ENCODE measurements around the gene ZNF614. TPM values are rescaled to one million over a fixed set of nuclear protein-coding genes. Genes with fewer than 3 reads are reported as not detected.

ZNF614 gene
- total and polyA plus RNA-seq, 2 of the 13 experiments (the other 11 are each of a cell fraction or from before 2014, with no cell fraction given) = 13.0 to 22.8 TPM

DNA sequence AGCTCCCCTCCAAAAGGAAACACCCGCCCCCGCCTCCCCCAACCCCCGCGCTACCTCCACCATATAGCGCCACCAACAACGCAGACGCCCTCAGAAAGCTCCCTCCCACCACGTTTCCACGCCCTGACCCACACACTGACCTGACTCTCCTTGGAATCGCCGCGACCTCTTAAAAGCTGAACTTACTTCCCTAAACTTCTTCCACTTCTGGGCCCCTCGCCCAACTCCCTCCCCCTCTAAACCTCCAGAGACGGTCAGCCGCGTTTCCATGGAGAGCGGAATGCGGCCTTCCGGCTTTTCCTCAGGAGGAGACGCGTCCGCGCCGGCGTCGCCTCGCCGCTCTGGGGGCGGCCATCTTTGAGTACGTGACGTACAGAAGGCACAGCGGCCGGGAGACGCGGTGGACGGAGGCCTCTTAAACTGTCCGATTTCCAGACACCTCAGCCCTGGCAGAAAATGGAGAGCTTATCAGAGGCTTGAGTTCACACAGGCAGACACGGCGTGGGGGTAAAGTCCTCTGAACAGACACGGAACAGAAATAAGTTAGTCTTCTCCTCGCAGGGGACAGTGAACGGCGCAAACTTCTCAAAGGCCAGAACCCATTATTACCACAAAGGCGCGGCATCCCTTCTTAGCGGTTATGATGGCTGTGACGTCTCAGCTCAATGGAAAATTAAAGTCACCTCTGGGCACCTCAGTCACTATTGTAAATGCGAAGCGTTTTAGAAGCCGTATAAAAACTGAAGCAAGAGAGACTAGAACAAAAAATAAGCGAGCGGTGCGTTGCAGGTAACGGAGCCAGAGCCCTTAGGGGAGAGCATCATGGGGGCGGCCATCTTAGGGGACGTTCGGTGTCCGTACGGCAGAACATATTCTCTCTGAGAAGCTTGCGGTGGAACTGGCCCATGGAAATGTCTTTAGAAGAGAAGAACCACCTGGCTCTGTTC is 20.6 kb upstream of the ZNF614 start, which contains the start of gene ZNF432 (continued):
- TF ChIP-seq HNRNPLL (IDR thresholded peaks at IDR 0.05; ENCODE audit: low read depth, low read length, poor library complexity, severe bottlenecking) = peak; percentile 88
- TF ChIP-seq ELF1 (CRISPR knock-in tag; IDR thresholded peaks at IDR 0.05) = peak; percentile 92
- TF ChIP-seq, protein P1, sequence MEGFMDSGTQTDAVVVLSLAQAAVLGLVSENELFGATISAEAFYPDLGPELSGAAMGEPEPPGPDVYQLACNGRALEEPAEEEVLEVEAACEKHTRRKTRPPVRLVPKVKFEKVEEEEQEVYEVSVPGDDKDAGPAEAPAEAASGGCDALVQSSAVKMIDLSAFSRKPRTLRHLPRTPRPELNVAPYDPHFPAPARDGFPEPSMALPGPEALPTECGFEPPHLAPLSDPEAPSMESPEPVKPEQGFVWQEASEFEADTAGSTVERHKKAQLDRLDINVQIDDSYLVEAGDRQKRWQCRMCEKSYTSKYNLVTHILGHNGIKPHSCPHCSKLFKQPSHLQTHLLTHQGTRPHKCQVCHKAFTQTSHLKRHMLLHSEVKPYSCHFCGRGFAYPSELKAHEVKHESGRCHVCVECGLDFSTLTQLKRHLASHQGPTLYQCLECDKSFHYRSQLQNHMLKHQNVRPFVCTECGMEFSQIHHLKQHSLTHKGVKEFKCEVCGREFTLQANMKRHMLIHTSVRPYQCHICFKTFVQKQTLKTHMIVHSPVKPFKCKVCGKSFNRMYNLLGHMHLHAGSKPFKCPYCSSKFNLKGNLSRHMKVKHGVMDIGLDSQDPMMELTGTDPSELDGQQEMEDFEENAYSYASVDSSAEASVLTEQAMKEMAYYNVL (CRISPR knock-in tag; IDR thresholded peaks at IDR 0.05; ENCODE audit: borderline replicate concordance) = peak; percentile 13; the same call in 1 of the 2 replicates
- 0 out of 2 replicates have a peak, but pooled peaks have one; percentile 33 for TF ChIP-seq TFE3 (CRISPR knock-in tag; IDR thresholded peaks at IDR 0.05)
- no peak for TF ChIP-seq STAG1 (CRISPR knock-in tag; IDR thresholded peaks at IDR 0.05)
- TF ChIP-seq MZF1 (CRISPR knock-in tag; IDR thresholded peaks at IDR 0.05; ENCODE audit: borderline replicate concordance) = 0 out of 2 replicates have a peak, but pooled peaks have one; percentile 25
- no peak for TF ChIP-seq ZNF678 (CRISPR knock-in tag; IDR thresholded peaks at IDR 0.05)
- TF ChIP-seq ZNF431 (CRISPR knock-in tag; IDR thresholded peaks at IDR 0.05; ENCODE audit: borderline replicate concordance, low read depth) = no peak
- TF ChIP-seq HOXA3 (CRISPR knock-in tag; IDR thresholded peaks at IDR 0.05) = peak; percentile 79; the same call in 1 of the 2 replicates
- TF ChIP-seq ISX (CRISPR knock-in tag; conservative IDR thresholded peaks at IDR 0.05) = no peak
- TF ChIP-seq ARHGAP35 (CRISPR knock-in tag; IDR thresholded peaks at IDR 0.05; ENCODE audit: borderline replicate concordance) = peak; percentile 29; the same call in 1 of the 2 replicates
- no peak for TF ChIP-seq SATB2 (CRISPR knock-in tag; IDR thresholded peaks at IDR 0.05)
- TF ChIP-seq SIX4 (CRISPR knock-in tag; IDR thresholded peaks at IDR 0.05) = peak; percentile 11; the same call in 1 of the 2 replicates
- TF ChIP-seq ZNF567 (CRISPR knock-in tag; IDR thresholded peaks at IDR 0.05; ENCODE audit: borderline replicate concordance) = 0 out of 2 replicates have a peak, but pooled peaks have one; percentile 27
- TF ChIP-seq SNAPC2 (CRISPR knock-in tag; IDR thresholded peaks at IDR 0.05) = no peak
- 0 out of 2 replicates have a peak, but pooled peaks have one; percentile 45 for TF ChIP-seq ZNF30 (CRISPR knock-in tag; IDR thresholded peaks at IDR 0.05)
- no peak for TF ChIP-seq ZSCAN30 (CRISPR knock-in tag; IDR thresholded peaks at IDR 0.05)
- TF ChIP-seq, protein P2, sequence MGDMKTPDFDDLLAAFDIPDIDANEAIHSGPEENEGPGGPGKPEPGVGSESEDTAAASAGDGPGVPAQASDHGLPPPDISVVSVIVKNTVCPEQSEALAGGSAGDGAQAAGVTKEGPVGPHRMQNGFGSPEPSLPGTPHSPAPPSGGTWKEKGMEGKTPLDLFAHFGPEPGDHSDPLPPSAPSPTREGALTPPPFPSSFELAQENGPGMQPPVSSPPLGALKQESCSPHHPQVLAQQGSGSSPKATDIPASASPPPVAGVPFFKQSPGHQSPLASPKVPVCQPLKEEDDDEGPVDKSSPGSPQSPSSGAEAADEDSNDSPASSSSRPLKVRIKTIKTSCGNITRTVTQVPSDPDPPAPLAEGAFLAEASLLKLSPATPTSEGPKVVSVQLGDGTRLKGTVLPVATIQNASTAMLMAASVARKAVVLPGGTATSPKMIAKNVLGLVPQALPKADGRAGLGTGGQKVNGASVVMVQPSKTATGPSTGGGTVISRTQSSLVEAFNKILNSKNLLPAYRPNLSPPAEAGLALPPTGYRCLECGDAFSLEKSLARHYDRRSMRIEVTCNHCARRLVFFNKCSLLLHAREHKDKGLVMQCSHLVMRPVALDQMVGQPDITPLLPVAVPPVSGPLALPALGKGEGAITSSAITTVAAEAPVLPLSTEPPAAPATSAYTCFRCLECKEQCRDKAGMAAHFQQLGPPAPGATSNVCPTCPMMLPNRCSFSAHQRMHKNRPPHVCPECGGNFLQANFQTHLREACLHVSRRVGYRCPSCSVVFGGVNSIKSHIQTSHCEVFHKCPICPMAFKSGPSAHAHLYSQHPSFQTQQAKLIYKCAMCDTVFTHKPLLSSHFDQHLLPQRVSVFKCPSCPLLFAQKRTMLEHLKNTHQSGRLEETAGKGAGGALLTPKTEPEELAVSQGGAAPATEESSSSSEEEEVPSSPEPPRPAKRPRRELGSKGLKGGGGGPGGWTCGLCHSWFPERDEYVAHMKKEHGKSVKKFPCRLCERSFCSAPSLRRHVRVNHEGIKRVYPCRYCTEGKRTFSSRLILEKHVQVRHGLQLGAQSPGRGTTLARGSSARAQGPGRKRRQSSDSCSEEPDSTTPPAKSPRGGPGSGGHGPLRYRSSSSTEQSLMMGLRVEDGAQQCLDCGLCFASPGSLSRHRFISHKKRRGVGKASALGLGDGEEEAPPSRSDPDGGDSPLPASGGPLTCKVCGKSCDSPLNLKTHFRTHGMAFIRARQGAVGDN (CRISPR knock-in tag; IDR thresholded peaks at IDR 0.05) = peak; percentile 82
- 0 out of 2 replicates have a peak, but pooled peaks have one; percentile 29 for TF ChIP-seq ZBTB21 (CRISPR knock-in tag; IDR thresholded peaks at IDR 0.05)
- no peak for TF ChIP-seq ZBTB3 (CRISPR knock-in tag; IDR thresholded peaks at IDR 0.05; ENCODE audit: borderline replicate concordance, low read depth)
- TF ChIP-seq ZNF296 (CRISPR knock-in tag; conservative IDR thresholded peaks at IDR 0.05) = no peak

Data from HepG2 (cell line).